ENCODE measurements around the gene XPR1.

XPR1 gene

GRCh38 chr1:180631766-180632325 lies at the start of gene XPR1:
Gene XPR1 (plus strand): TSS chr1:180632022. CDS start chr1:180632202, 180 bp downstream.
- peak; percentile 99 for DNase-seq

- no peak for DNase-seq
Observed at GRCh38 chr1:180584869-180585268, 47.0 kb upstream of the XPR1 start.

- no peak for DNase-seq
Observed at GRCh38 chr1:180585994-180586359, 45.8 kb upstream of the XPR1 start.

GRCh38 chr1:180586671-180587155 lies 45.1 kb upstream of the XPR1 start:
- no peak for DNase-seq

- DNase-seq, result no peak
Observed at GRCh38 chr1:180588121-180588520, 43.7 kb upstream of the XPR1 start.

GRCh38 chr1:180590889-180591288 lies 40.9 kb upstream of the XPR1 start:
- DNase-seq, result no peak

GRCh38 chr1:180593382-180593781 lies 38.4 kb upstream of the XPR1 start:
- DNase-seq, result no peak

GRCh38 chr1:180594723-180595122 lies 37.1 kb upstream of the XPR1 start:
- DNase-seq, result no peak

GRCh38 chr1:180595966-180596365 lies 35.9 kb upstream of the XPR1 start:
- no peak for DNase-seq

GRCh38 chr1:180597520-180597919 lies 34.3 kb upstream of the XPR1 start:
- DNase-seq, result no peak

- no peak for DNase-seq
Observed at GRCh38 chr1:180598333-180598974, 33.4 kb upstream of the XPR1 start.

GRCh38 chr1:180600343-180600742 lies 31.5 kb upstream of the XPR1 start:
- no peak for DNase-seq

- no peak for DNase-seq
Observed at GRCh38 chr1:180601512-180601911, 30.3 kb upstream of the XPR1 start.

- no peak for DNase-seq
Observed at GRCh38 chr1:180603223-180603849, 28.5 kb upstream of the XPR1 start.

GRCh38 chr1:180603850-180604226 lies 28.0 kb upstream of the XPR1 start:
- no peak for DNase-seq

GRCh38 chr1:180606155-180606554 lies 25.7 kb upstream of the XPR1 start:
- no peak for DNase-seq

- DNase-seq, result no peak
Observed at GRCh38 chr1:180609643-180610555, 21.9 kb upstream of the XPR1 start.

GRCh38 chr1:180610556-180611015 lies 21.2 kb upstream of the XPR1 start:
- DNase-seq, result no peak

GRCh38 chr1:180611016-180611930 lies 20.5 kb upstream of the XPR1 start:
- DNase-seq, result no peak

GRCh38 chr1:180612632-180613031 lies 19.2 kb upstream of the XPR1 start:
- DNase-seq, result no peak

GRCh38 chr1:180614730-180615129 lies 17.1 kb upstream of the XPR1 start:
- no peak for DNase-seq
